SK-N-SH treated with all-trans-retinoic acid at 6 μM for 48 hours (cell line): ENCODE results near the gene TBX1.

Experiments
- ATAC-seq: fragments of 200-7000 bp; cut with Tn5 transposase; 3 replicates; pipeline ENCODE4 v1.9.1; 2020; ENCODE audit warnings: mild to moderate bottlenecking, moderate library complexity
- ARNTL ChIP-seq: fragments of 450-650 bp; formaldehyde crosslinking; IDR thresholded peaks from 2 replicates; pipeline ENCODE4 v1.5.0; 2020; ENCODE audit warnings: low read depth, mild to moderate bottlenecking, moderate library complexity, borderline replicate concordance
- BACH2 ChIP-seq: fragments of 250-450 bp; sonication (Bioruptor Pico); IDR thresholded peaks from 2 replicates; pipeline ENCODE4 v1.9.0; 2021; ENCODE audit warnings: mild to moderate bottlenecking, borderline replicate concordance
- CREB5 ChIP-seq: fragments of 250-450 bp; sonication (Bioruptor Pico); IDR thresholded peaks from 2 replicates; pipeline ENCODE4 v1.5.1; 2020; ENCODE audit warnings: low read depth, mild to moderate bottlenecking, moderate library complexity
- CSDC2 ChIP-seq: fragments of 250-450 bp; sonication (Bioruptor Pico); IDR thresholded peaks from 2 replicates; pipeline ENCODE4 v1.5.0; 2020; ENCODE audit warnings: mild to moderate bottlenecking, moderate library complexity
- CSRNP3 ChIP-seq: fragments of 250-450 bp; sonication (Bioruptor Pico); IDR thresholded peaks from 2 replicates; pipeline ENCODE4 v1.5.1; 2021; ENCODE audit warnings: mild to moderate bottlenecking, moderate library complexity
- ESRRG ChIP-seq: fragments of 250-450 bp; sonication (Bioruptor Pico); IDR thresholded peaks from 2 replicates; pipeline ENCODE4 v1.6.1; 2021; ENCODE audit warnings: mild to moderate bottlenecking
- GLIS3 ChIP-seq: fragments of 250-450 bp; sonication (Bioruptor Pico); IDR thresholded peaks from 2 replicates; pipeline ENCODE4 v1.5.0; 2020; ENCODE audit warnings: mild to moderate bottlenecking, moderate library complexity
- OSR1 ChIP-seq: fragments of 250-450 bp; sonication (Bioruptor Pico); IDR thresholded peaks from 2 replicates; pipeline ENCODE4 v1.8.0; 2022; ENCODE audit warnings: moderate library complexity, mild to moderate bottlenecking, inconsistent platforms
- PATZ1 ChIP-seq: fragments of 250-450 bp; sonication (Bioruptor Pico); IDR thresholded peaks from 2 replicates; pipeline ENCODE4 v1.8.0; 2020; ENCODE audit warnings: mild to moderate bottlenecking, moderate library complexity, borderline replicate concordance
- PPARA ChIP-seq: fragments of 250-450 bp; sonication (Bioruptor Pico); IDR thresholded peaks from 2 replicates; pipeline ENCODE4 v1.5.0; 2020; ENCODE audit warnings: mild to moderate bottlenecking, borderline replicate concordance
- RARB ChIP-seq: fragments of 250-450 bp; sonication (Bioruptor Pico); IDR thresholded peaks from 2 replicates; pipeline ENCODE4 v1.8.0; 2021; ENCODE audit warnings: mild to moderate bottlenecking, moderate library complexity
- SNAI2 ChIP-seq: fragments of 250-450 bp; sonication (Bioruptor Pico); IDR thresholded peaks from 2 replicates; pipeline ENCODE4 v1.5.0; 2020; ENCODE audit warnings: mild to moderate bottlenecking, moderate library complexity
- TCF4 ChIP-seq: fragments of 250-450 bp; sonication (Bioruptor Pico); IDR thresholded peaks from 2 replicates; pipeline ENCODE4 v1.8.0; 2021; ENCODE audit warnings: mild to moderate bottlenecking, moderate library complexity, borderline replicate concordance
- TOX ChIP-seq: fragments of 250-450 bp; sonication (Bioruptor Pico); IDR thresholded peaks from 2 replicates; pipeline ENCODE4 v1.8.0; 2021; ENCODE audit warnings: mild to moderate bottlenecking, moderate library complexity, borderline replicate concordance
- TSHZ2 ChIP-seq: fragments of 250-450 bp; sonication (Bioruptor Pico); IDR thresholded peaks from 2 replicates; pipeline ENCODE4 v1.5.0; 2020; ENCODE audit warnings: mild to moderate bottlenecking, moderate library complexity
- ZC3H10 ChIP-seq: fragments of 250-450 bp; sonication (Bioruptor Pico); IDR thresholded peaks from 2 replicates; pipeline ENCODE4 v1.5.1; 2021; ENCODE audit warnings: mild to moderate bottlenecking, moderate library complexity
- ZFP3 ChIP-seq: fragments of 250-450 bp; sonication (Bioruptor Pico); IDR thresholded peaks from 2 replicates; pipeline ENCODE4 v1.5.0; 2020; ENCODE audit warnings: mild to moderate bottlenecking, moderate library complexity
- ZFP30 ChIP-seq: fragments of 450-650 bp; formaldehyde crosslinking; IDR thresholded peaks from 2 replicates; pipeline ENCODE4 v1.5.0; 2022; ENCODE audit warnings: mild to moderate bottlenecking, moderate library complexity
- ZNF565 ChIP-seq: fragments of 450-650 bp; formaldehyde crosslinking; conservative IDR thresholded peaks from 2 replicates; pipeline ENCODE4 v1.5.0; 2020; ENCODE audit warnings: low read depth, mild to moderate bottlenecking, moderate library complexity
- ZNF70 ChIP-seq: fragments of 450-650 bp; formaldehyde crosslinking; IDR thresholded peaks from 2 replicates; pipeline ENCODE4 v1.5.0; 2020; ENCODE audit warnings: mild to moderate bottlenecking, moderate library complexity
- ZNF8 ChIP-seq: fragments of 450-650 bp; formaldehyde crosslinking; IDR thresholded peaks from 2 replicates; pipeline ENCODE4 v1.5.0; 2020; ENCODE audit warnings: mild to moderate bottlenecking, moderate library complexity

TBX1 gene

GRCh38 chr22:19793161-19793560 lies 32.6 kb downstream of the TBX1 start:
- no peak for TF ChIP-seq BACH2 (CRISPR knock-in tag)
- TF ChIP-seq OSR1 (CRISPR knock-in tag), result no peak
- TF ChIP-seq TOX (CRISPR knock-in tag), result no peak
- ATAC-seq, result no peak

GRCh38 chr22:19793661-19794310 lies 33.2 kb downstream of the TBX1 start:
- ATAC-seq, result no peak

GRCh38 chr22:19795617-19796008 lies 35.0 kb downstream of the TBX1 start:
- TF ChIP-seq ESRRG (CRISPR knock-in tag), result no peak
- no peak for TF ChIP-seq TOX (CRISPR knock-in tag)
- no peak for TF ChIP-seq ZNF565 (CRISPR knock-in tag)
- TF ChIP-seq CSRNP3 (CRISPR knock-in tag), result no peak
- TF ChIP-seq CREB5, result no peak
- no peak for TF ChIP-seq CSDC2 (CRISPR knock-in tag)
- TF ChIP-seq SNAI2 (CRISPR knock-in tag), result no peak
- TF ChIP-seq PATZ1 (CRISPR knock-in tag), result no peak
- no peak for TF ChIP-seq ZNF70 (CRISPR knock-in tag)
- no peak for TF ChIP-seq PPARA (CRISPR knock-in tag)
- no peak for TF ChIP-seq ZFP30 (CRISPR knock-in tag)
- TF ChIP-seq ZNF8 (CRISPR knock-in tag), result no peak
- TF ChIP-seq RARB (CRISPR knock-in tag), result no peak
- TF ChIP-seq GLIS3 (CRISPR knock-in tag), result no peak
- no peak for TF ChIP-seq TCF4 (CRISPR knock-in tag)
- TF ChIP-seq TSHZ2 (CRISPR knock-in tag), result no peak
- no peak for TF ChIP-seq ZC3H10
- TF ChIP-seq, all 23 proteins: peak for 0
- no peak for ATAC-seq

More at GRCh38 chr22:19793661-19794310, 33.2 kb downstream of the TBX1 start:
- TF ChIP-seq ZC3H10 (no peak), ARNTL (CRISPR knock-in tag) (no peak)

- ATAC-seq, result no peak
- TF ChIP-seq RARB (CRISPR knock-in tag) (no peak), ESRRG (CRISPR knock-in tag) (no peak), PATZ1 (CRISPR knock-in tag) (no peak), CREB5 (no peak), TCF4 (CRISPR knock-in tag) (no peak), ZFP3 (CRISPR knock-in tag) (no peak), ZNF565 (CRISPR knock-in tag) (no peak)
Observed at GRCh38 chr22:19796160-19796559, 35.6 kb downstream of the TBX1 start.
